Measurements from ENCODE around the gene LDB3. TPM values are rescaled to one million over a fixed set of nuclear protein-coding genes. Genes with fewer than 3 reads are reported as not detected.

The LDB3 gene
- total and polyA plus RNA-seq, 9 of the 15 experiments (the other 6 are each of a cell fraction or from before 2014, with no cell fraction given) = 0.03 TPM; not detected in 8

GRCh38 chr10:86775056-86775869 lies 107.0 kb downstream of the LDB3 start (continued):
- TF ChIP-seq, protein P1, sequence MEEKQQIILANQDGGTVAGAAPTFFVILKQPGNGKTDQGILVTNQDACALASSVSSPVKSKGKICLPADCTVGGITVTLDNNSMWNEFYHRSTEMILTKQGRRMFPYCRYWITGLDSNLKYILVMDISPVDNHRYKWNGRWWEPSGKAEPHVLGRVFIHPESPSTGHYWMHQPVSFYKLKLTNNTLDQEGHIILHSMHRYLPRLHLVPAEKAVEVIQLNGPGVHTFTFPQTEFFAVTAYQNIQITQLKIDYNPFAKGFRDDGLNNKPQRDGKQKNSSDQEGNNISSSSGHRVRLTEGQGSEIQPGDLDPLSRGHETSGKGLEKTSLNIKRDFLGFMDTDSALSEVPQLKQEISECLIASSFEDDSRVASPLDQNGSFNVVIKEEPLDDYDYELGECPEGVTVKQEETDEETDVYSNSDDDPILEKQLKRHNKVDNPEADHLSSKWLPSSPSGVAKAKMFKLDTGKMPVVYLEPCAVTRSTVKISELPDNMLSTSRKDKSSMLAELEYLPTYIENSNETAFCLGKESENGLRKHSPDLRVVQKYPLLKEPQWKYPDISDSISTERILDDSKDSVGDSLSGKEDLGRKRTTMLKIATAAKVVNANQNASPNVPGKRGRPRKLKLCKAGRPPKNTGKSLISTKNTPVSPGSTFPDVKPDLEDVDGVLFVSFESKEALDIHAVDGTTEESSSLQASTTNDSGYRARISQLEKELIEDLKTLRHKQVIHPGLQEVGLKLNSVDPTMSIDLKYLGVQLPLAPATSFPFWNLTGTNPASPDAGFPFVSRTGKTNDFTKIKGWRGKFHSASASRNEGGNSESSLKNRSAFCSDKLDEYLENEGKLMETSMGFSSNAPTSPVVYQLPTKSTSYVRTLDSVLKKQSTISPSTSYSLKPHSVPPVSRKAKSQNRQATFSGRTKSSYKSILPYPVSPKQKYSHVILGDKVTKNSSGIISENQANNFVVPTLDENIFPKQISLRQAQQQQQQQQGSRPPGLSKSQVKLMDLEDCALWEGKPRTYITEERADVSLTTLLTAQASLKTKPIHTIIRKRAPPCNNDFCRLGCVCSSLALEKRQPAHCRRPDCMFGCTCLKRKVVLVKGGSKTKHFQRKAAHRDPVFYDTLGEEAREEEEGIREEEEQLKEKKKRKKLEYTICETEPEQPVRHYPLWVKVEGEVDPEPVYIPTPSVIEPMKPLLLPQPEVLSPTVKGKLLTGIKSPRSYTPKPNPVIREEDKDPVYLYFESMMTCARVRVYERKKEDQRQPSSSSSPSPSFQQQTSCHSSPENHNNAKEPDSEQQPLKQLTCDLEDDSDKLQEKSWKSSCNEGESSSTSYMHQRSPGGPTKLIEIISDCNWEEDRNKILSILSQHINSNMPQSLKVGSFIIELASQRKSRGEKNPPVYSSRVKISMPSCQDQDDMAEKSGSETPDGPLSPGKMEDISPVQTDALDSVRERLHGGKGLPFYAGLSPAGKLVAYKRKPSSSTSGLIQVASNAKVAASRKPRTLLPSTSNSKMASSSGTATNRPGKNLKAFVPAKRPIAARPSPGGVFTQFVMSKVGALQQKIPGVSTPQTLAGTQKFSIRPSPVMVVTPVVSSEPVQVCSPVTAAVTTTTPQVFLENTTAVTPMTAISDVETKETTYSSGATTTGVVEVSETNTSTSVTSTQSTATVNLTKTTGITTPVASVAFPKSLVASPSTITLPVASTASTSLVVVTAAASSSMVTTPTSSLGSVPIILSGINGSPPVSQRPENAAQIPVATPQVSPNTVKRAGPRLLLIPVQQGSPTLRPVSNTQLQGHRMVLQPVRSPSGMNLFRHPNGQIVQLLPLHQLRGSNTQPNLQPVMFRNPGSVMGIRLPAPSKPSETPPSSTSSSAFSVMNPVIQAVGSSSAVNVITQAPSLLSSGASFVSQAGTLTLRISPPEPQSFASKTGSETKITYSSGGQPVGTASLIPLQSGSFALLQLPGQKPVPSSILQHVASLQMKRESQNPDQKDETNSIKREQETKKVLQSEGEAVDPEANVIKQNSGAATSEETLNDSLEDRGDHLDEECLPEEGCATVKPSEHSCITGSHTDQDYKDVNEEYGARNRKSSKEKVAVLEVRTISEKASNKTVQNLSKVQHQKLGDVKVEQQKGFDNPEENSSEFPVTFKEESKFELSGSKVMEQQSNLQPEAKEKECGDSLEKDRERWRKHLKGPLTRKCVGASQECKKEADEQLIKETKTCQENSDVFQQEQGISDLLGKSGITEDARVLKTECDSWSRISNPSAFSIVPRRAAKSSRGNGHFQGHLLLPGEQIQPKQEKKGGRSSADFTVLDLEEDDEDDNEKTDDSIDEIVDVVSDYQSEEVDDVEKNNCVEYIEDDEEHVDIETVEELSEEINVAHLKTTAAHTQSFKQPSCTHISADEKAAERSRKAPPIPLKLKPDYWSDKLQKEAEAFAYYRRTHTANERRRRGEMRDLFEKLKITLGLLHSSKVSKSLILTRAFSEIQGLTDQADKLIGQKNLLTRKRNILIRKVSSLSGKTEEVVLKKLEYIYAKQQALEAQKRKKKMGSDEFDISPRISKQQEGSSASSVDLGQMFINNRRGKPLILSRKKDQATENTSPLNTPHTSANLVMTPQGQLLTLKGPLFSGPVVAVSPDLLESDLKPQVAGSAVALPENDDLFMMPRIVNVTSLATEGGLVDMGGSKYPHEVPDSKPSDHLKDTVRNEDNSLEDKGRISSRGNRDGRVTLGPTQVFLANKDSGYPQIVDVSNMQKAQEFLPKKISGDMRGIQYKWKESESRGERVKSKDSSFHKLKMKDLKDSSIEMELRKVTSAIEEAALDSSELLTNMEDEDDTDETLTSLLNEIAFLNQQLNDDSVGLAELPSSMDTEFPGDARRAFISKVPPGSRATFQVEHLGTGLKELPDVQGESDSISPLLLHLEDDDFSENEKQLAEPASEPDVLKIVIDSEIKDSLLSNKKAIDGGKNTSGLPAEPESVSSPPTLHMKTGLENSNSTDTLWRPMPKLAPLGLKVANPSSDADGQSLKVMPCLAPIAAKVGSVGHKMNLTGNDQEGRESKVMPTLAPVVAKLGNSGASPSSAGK (IDR thresholded peaks at IDR 0.05) = peak; percentile 59
- TF ChIP-seq L3MBTL2 (IDR thresholded peaks at IDR 0.05) = peak; percentile 67
- peak; percentile 47; the same call in 1 of the 2 replicates for TF ChIP-seq NCOA1 (IDR thresholded peaks at IDR 0.05; ENCODE audit: low read depth)
- TF ChIP-seq, protein P2, sequence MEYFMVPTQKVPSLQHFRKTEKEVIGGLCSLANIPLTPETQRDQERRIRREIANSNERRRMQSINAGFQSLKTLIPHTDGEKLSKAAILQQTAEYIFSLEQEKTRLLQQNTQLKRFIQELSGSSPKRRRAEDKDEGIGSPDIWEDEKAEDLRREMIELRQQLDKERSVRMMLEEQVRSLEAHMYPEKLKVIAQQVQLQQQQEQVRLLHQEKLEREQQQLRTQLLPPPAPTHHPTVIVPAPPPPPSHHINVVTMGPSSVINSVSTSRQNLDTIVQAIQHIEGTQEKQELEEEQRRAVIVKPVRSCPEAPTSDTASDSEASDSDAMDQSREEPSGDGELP (CRISPR knock-in tag; IDR thresholded peaks at IDR 0.05; ENCODE audit: borderline replicate concordance) = no peak
- no peak for TF ChIP-seq ZNF133 (CRISPR knock-in tag; IDR thresholded peaks at IDR 0.05)
- TF ChIP-seq DPF2 (IDR thresholded peaks at IDR 0.05) = peak; percentile 91
- peak in 1 of 2 experiments; percentile 82; a peak in 2 of 4 replicates for TF ChIP-seq TBL1XR1 (IDR thresholded peaks at IDR 0.05; ENCODE audit: low read length in 2 of 2)
- no peak for TF ChIP-seq ZFX (CRISPR knock-in tag; IDR thresholded peaks at IDR 0.05)
- TF ChIP-seq RBBP5 (IDR thresholded peaks at IDR 0.05; ENCODE audit: borderline replicate concordance, insufficient read depth, low read length, poor library complexity, severe bottlenecking) = no peak
- peak in 1 of 2 experiments; percentile 39; a peak in 1 of 4 replicates for TF ChIP-seq TRIM24 (IDR thresholded peaks at IDR 0.05)
- TF ChIP-seq ZEB2 (IDR thresholded peaks at IDR 0.05) = peak; percentile 65; the same call in 1 of the 2 replicates
